Kidney epithelial cell (primary cell): ENCODE data around the gene CELF2. TPM values are rescaled to one million over a fixed set of nuclear protein-coding genes. Genes with fewer than 3 reads are reported as not detected.

Experiments
- DNase-seq: peaks from one replicate; pipeline ENCODE4 v3.0.0-alpha.2; 2010; ENCODE audit warnings: low read depth
- H3K27me3 ChIP-seq: 2 replicates; pipeline ENCODE4 v1.6.0; 2011; ENCODE audit warnings: low read length; ENCODE audit not compliant: control insufficient read depth, insufficient read depth
- H3K36me3 ChIP-seq: 2 replicates; pipeline ENCODE4 v1.5.1; 2011; ENCODE audit warnings: low read length; ENCODE audit not compliant: control insufficient read depth, insufficient read depth
- H3K4me3 ChIP-seq: 2 replicates; pipeline ENCODE4 v1.5.1; 2011; ENCODE audit warnings: low read depth, mild to moderate bottlenecking, control low read depth, low read length
- CTCF ChIP-seq: IDR thresholded peaks from 2 replicates; pipeline ENCODE4 v1.5.1; 2011; ENCODE audit warnings: mild to moderate bottlenecking, moderate library complexity, low read length, control low read depth, inconsistent platforms; ENCODE audit not compliant: insufficient read depth, poor library complexity, severe bottlenecking
- total RNA-seq: library from RNA; depleted of rRNA; stranded (reverse); fragments of >200 nt; gene quantifications from 2 replicates; pipeline ENCODE4 v1.2.3, GENCODE V29; 2015

The CELF2 gene
- total RNA-seq, 1 donor from 2014 or later, result 15.2 TPM

GRCh38 chr10:10992072-10992471 lies 25.6 kb upstream of the CELF2 start:
- H3K27me3 ChIP-seq, result no peaks in the 10 kb centered on the region
- H3K4me3 ChIP-seq, result no peak overlapping the region
- no peaks in the 10 kb centered on the region for H3K36me3 ChIP-seq
- no peak for DNase-seq
- TF ChIP-seq CTCF, result no peak

DNA sequence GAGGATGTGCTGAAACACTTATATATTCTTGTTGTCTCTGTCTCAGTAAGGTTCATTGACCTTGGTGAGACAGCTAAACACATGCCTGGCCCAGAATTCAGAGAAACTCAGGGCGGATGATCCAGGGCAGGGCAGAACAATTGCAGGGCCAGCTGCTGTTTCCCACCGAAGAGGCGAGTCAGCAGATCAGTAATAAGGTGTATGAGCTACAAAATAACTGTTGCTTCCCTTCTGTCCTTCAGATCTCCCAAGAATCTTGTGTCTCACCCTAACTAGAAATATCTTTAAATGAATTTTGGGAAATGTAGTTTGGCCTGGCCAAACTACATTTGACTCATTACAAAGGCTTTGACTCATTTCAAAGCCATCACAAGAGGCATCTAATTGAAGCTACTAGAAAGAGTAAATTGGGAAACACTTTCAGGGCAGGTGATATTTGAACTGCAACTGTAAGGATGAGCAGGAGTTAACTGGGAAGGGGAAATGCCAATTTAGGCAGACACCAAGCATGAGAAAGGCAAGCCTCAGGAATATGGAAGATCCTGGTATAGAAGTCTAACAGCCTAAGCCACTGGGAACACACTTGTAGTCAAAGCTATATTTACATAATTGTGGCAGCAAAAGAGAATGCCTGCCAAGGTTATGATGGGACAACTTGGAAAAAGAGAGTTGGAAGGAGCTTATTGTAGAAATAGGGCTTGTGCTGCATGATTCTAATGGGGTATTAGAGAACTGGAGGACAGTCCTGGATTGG lies 24.5 kb upstream of the CELF2 start:
- no peak for TF ChIP-seq CTCF
- DNase-seq, result no peak

DNA sequence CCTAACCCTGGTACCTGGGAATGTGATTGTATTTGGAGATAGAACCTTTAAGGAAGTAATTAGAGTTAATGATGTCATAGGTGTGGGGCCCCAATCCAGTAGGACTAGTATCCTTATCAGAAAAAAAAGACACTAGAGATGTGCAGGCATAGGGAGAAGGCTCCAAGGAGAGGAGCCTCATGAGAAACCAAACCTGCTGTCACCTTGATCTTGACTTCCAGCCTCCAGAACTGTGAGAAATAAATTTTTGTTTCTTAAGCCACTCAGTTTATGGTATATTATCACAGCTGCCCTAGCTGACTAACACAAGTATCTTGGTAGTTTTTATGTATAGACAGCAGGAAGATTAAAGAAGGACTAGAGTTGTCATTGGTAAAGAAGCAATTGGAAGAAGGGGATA lies 23.9 kb upstream of the CELF2 start:
- no peaks in the 10 kb centered on the region for H3K36me3 ChIP-seq
- TF ChIP-seq CTCF, result no peak
- no peak for DNase-seq
- no peaks in the 10 kb centered on the region for H3K27me3 ChIP-seq
- no peak overlapping the region for H3K4me3 ChIP-seq

More for the DNA sequence above, 24.5 kb upstream of the CELF2 start:
- no peak overlapping the region for H3K4me3 ChIP-seq
- H3K27me3 ChIP-seq, result no peaks in the 10 kb centered on the region
- H3K36me3 ChIP-seq, result no peaks in the 10 kb centered on the region

DNA sequence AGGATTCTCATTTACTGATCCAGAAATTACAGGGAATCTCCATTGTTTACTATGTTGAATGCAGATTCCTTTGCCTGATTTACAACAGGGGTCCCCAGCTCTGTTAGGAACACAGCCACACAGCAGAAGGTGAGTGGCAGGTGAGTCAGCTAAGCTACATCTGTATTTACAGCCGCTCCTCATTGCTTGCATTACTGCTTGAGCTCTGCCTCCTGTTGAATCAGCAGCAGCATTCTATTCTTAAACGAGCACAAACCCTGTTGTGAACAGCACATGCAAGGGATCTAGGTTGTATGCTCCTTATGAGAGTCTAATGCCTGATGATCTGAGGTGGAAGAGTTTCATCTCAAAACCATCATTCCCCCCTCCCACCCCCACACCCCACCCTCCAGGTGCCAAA lies 23.3 kb upstream of the CELF2 start:
- Histone ChIP-seq H3K36me3 (no peaks in the 10 kb centered on the region), H3K4me3 (no peak overlapping the region), H3K27me3 (no peaks in the 10 kb centered on the region)
- no peak for TF ChIP-seq CTCF
- no peak for DNase-seq

DNA sequence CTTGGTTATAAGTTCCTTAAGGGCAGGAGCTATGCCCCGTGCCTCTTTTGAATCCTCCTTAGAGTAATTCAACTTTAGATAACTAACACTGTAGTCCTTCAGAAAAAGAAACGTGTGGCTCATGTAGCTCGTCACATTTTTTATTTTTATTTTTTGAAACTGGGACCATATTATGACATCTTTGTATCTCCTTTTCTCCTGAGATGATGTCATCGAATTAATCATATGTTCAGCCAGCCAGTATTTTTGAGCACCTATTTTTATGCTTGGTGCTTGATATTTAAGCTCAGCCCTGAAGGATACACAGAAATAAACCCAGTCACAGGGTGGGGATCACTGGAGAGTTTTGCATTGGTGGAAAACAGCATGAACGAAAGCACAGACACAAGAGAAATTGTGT lies 22.6 kb upstream of the CELF2 start:
- no peak for TF ChIP-seq CTCF
- no peaks in the 10 kb centered on the region for H3K36me3 ChIP-seq

More for the DNA sequence above, 22.6 kb upstream of the CELF2 start:
- no peak for DNase-seq
- Histone ChIP-seq H3K4me3 (no peak overlapping the region), H3K27me3 (no peaks in the 10 kb centered on the region)
